Prostate gland (tissue), 2 donors: ENCODE results near the gene LRRTM4. TPM values are rescaled to one million over a fixed set of nuclear protein-coding genes. Genes with fewer than 3 reads are reported as not detected.

Source experiments
- DNase-seq: peaks from one replicate; pipeline ENCODE4 v3.0.0-alpha.2; 2019; ENCODE audit warnings: low spot score
- H3K27ac ChIP-seq, 2 donors: fragments of 200-600 bp; sonication (generic); 2 replicates each; pipeline ENCODE4 v1.5.1; 2017 to 2019
- H3K27me3 ChIP-seq: fragments of 200-600 bp; sonication (generic); replicated peaks from 2 replicates; pipeline ENCODE4 v1.5.1; 2019; ENCODE audit not compliant: insufficient read depth
- H3K36me3 ChIP-seq, 2 donors: fragments of 200-600 bp; sonication (generic); 1 replicate in 1 of 2; 2 replicates in 1 of 2; pipeline versions ENCODE4 v1.5.1 to v1.8.1; 2017 to 2019
- H3K4me1 ChIP-seq: fragments of 200-600 bp; sonication (generic); replicated peaks from 2 replicates; pipeline ENCODE4 v1.5.1; 2019
- H3K4me3 ChIP-seq, 2 donors: fragments of 200-600 bp; sonication (generic); 2 replicates each; pipeline ENCODE4 v1.5.1; 2017 to 2019
- H3K9me3 ChIP-seq: fragments of 200-600 bp; sonication (generic); 2 replicates; pipeline ENCODE4 v1.5.1; 2017
- CTCF ChIP-seq, 4 experiments: fragments of 200-600 bp in 2 of 4; fragments of 450-650 bp in 2 of 4; sonication (generic) in 2 of 4; IDR thresholded peaks; 1 replicate in 3 of 4; 2 replicates in 1 of 4; pipeline ENCODE4 v1.5.1; 2016 to 2019; ENCODE audit warnings: antibody characterized with exemption in 4 of 4, mild to moderate bottlenecking in 2 of 4, moderate library complexity in 2 of 4
- POLR2A ChIP-seq: fragments of 450-650 bp; IDR thresholded peaks from one replicate; pipeline ENCODE4 v1.6.1; 2016; ENCODE audit warnings: antibody characterized with exemption, mild to moderate bottlenecking
- POLR2AphosphoS5 ChIP-seq: sonication (generic); formaldehyde crosslinking; IDR thresholded peaks from one replicate; pipeline ENCODE4 v1.6.1; 2017; ENCODE audit warnings: antibody characterized with exemption
- WGBS: methylation state at CpG from one replicate; pipeline ENCODE4 v1.1.5; 2018; 5-methylcytosine and 5-hydroxymethylcytosine counted together
- intact Hi-C: fragments of 100-400 bp; cut with DNase I; formaldehyde crosslinking; loops from one replicate; pipeline ENCODE4 v1.14.2; 2022
- total RNA-seq, 2 donors: library from RNA; depleted of rRNA; stranded (reverse); fragments of >200 nt; gene quantifications; one replicate each; pipeline ENCODE4 v1.1.0, GENCODE V29; 2016

The LRRTM4 gene
- total RNA-seq, 2 donors from 2014 or later = 0.09 to 6.2 TPM

- Histone ChIP-seq H3K9me3 (no peaks in the 10 kb centered on the region), H3K4me1 (no peaks in the 10 kb centered on the region), H3K27me3 (no peaks in the 10 kb centered on the region), H3K36me3 (no peaks in the 10 kb centered on the region), H3K4me3 (no peak overlapping the region), H3K27ac (no peak overlapping the region)
- no peak for TF ChIP-seq CTCF (IDR thresholded peaks at IDR 0.05)
- no peak for TF ChIP-seq POLR2AphosphoS5
- no peak for TF ChIP-seq POLR2A
- WGBS = 90% methylated on average over 5 of the region's 5 CpGs
- DNase-seq = no peak
- intact Hi-C loops = no loop called here
Observed at GRCh38 chr2:77296791-77297190, 225.4 kb downstream of the LRRTM4 start.

GRCh38 chr2:77294474-77294873, 227.7 kb downstream of the LRRTM4 start:
- no peak for TF ChIP-seq POLR2AphosphoS5
- no peak for TF ChIP-seq CTCF (IDR thresholded peaks at IDR 0.05)
- TF ChIP-seq POLR2A = no peak
- no peaks in the 10 kb centered on the region for H3K27me3 ChIP-seq
- H3K9me3 ChIP-seq = no peaks in the 10 kb centered on the region
- H3K36me3 ChIP-seq = no peaks in the 10 kb centered on the region
- 74% methylated on average over 2 of the region's 2 CpGs for whole genome bisulfite sequencing
- DNase-seq = no peak
- H3K4me1 ChIP-seq = no peaks in the 10 kb centered on the region
- intact Hi-C loops = no loop called here
- no peak overlapping the region for H3K27ac ChIP-seq
- H3K4me3 ChIP-seq = no peak overlapping the region

- 63% methylated on average over 1 of the region's 1 CpG for WGBS
- no peak for DNase-seq
- intact Hi-C loops = no loop called here
- TF ChIP-seq CTCF (IDR thresholded peaks at IDR 0.05) (no peak), POLR2AphosphoS5 (no peak), POLR2A (no peak)
- Histone ChIP-seq H3K36me3 (no peaks in the 10 kb centered on the region), H3K4me3 (no peak overlapping the region), H3K27ac (no peak overlapping the region), H3K4me1 (no peaks in the 10 kb centered on the region), H3K9me3 (no peaks in the 10 kb centered on the region), H3K27me3 (no peaks in the 10 kb centered on the region)
Observed at GRCh38 chr2:77284353-77284752, 237.8 kb downstream of the LRRTM4 start.

GRCh38 chr2:77271262-77271661, 250.9 kb downstream of the LRRTM4 start:
- TF ChIP-seq CTCF (IDR thresholded peaks at IDR 0.05) (no peak), POLR2AphosphoS5 (no peak), POLR2A (no peak)
- no peak for DNase-seq
- H3K27me3 ChIP-seq = no peaks in the 10 kb centered on the region
- no peak overlapping the region for H3K27ac ChIP-seq
- 100% methylated on average over 5 of the region's 5 CpGs for WGBS
- H3K4me3 ChIP-seq = no peak overlapping the region
- H3K36me3 ChIP-seq = no peaks in the 10 kb centered on the region
- no peaks in the 10 kb centered on the region for H3K9me3 ChIP-seq
- H3K4me1 ChIP-seq = no peaks in the 10 kb centered on the region
- intact Hi-C loops = no loop called here

- no peaks in the 10 kb centered on the region for H3K9me3 ChIP-seq
- DNase-seq = no peak
- intact Hi-C loops = no loop called here
- no peak overlapping the region for H3K4me3 ChIP-seq
- no peak overlapping the region for H3K27ac ChIP-seq
- no peaks in the 10 kb centered on the region for H3K4me1 ChIP-seq
- TF ChIP-seq CTCF (IDR thresholded peaks at IDR 0.05) (no peak), POLR2AphosphoS5 (no peak), POLR2A (no peak)
- 76% methylated on average over 3 of the region's 3 CpGs for WGBS
- no peaks in the 10 kb centered on the region for H3K36me3 ChIP-seq
- H3K27me3 ChIP-seq = no peaks in the 10 kb centered on the region
Observed at GRCh38 chr2:77270433-77270832, 251.7 kb downstream of the LRRTM4 start.
